Endothelial cell of umbilical vein (primary cell): ENCODE measurements around the gene PRLR.

Experiments
- EZH2 ChIP-seq: IDR thresholded peaks from 2 replicates; pipeline ENCODE4 v1.6.1; 2012; ENCODE audit warnings: borderline replicate concordance, low read depth, mild to moderate bottlenecking, moderate library complexity, low read length, inconsistent platforms; ENCODE audit not compliant: severe bottlenecking
- GATA2 ChIP-seq: IDR thresholded peaks from 2 replicates; pipeline ENCODE4 v1.7.0; 2011; ENCODE audit warnings: low read depth, mild to moderate bottlenecking, moderate library complexity, mixed read lengths, low read length; ENCODE audit not compliant: insufficient read length, insufficient read depth
- JUN ChIP-seq: IDR thresholded peaks from 2 replicates; pipeline ENCODE4 v1.6.1; 2011; ENCODE audit warnings: borderline replicate concordance, low read depth; ENCODE audit not compliant: insufficient read length, insufficient read depth
- POLR2A ChIP-seq: IDR thresholded peaks from 2 replicates; pipeline ENCODE4 v1.6.1; 2012; ENCODE audit warnings: low read depth, mild to moderate bottlenecking, control low read depth, low read length
- POLR2AphosphoS5 ChIP-seq: IDR thresholded peaks from 2 replicates; pipeline ENCODE4 v1.6.1; 2012; ENCODE audit warnings: low read depth, mild to moderate bottlenecking, control low read depth, low read length, moderate library complexity; ENCODE audit not compliant: insufficient read depth
- TF ChIP-seq, protein P1 (sequence below), 2 donors: IDR thresholded peaks; 1 replicate in 1 of 2; 2 replicates in 1 of 2; pipeline ENCODE4 v1.5.1; 2011; ENCODE audit warnings: low read length in 2 of 2, mild to moderate bottlenecking in 2 of 2, moderate library complexity in 2 of 2, control low read depth in 1 of 2, inconsistent platforms in 1 of 2, low read depth in 1 of 2; ENCODE audit not compliant: insufficient read depth in 1 of 2; ENCODE audit errors: extremely low read depth in 1 of 2
- TF ChIP-seq, protein P2 (sequence below): IDR thresholded peaks from 2 replicates; pipeline ENCODE4 v1.6.1; 2011; ENCODE audit not compliant: insufficient read depth, insufficient read length

DNA sequence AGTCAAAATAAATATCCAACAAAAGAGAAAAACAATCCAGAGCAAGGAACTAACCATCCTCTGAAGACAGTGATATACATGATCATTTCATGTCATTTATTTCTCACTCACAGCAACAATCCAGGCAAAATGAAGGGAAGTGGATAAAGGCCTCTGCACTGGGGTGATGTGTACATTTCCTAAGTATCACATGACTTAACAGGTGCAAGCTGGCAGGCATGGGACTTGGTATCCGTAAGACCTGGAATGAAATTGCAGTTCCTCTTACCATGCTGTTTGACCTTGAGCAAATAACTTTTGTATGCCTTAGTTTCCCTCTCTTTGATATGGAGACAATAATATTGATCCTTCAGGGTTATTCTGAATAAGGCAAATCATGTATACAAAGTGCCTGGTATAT, 77.6 kb downstream of the PRLR start:
- TF ChIP-seq, protein P1, sequence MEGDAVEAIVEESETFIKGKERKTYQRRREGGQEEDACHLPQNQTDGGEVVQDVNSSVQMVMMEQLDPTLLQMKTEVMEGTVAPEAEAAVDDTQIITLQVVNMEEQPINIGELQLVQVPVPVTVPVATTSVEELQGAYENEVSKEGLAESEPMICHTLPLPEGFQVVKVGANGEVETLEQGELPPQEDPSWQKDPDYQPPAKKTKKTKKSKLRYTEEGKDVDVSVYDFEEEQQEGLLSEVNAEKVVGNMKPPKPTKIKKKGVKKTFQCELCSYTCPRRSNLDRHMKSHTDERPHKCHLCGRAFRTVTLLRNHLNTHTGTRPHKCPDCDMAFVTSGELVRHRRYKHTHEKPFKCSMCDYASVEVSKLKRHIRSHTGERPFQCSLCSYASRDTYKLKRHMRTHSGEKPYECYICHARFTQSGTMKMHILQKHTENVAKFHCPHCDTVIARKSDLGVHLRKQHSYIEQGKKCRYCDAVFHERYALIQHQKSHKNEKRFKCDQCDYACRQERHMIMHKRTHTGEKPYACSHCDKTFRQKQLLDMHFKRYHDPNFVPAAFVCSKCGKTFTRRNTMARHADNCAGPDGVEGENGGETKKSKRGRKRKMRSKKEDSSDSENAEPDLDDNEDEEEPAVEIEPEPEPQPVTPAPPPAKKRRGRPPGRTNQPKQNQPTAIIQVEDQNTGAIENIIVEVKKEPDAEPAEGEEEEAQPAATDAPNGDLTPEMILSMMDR (IDR thresholded peaks at IDR 0.05; ENCODE audit: extremely low read depth in 1 of 2, insufficient read depth in 1 of 2, low read depth in 1 of 2, low read length in 2 of 2) = no peak
- TF ChIP-seq EZH2 (no peak), POLR2A (no peak), POLR2AphosphoS5 (no peak), GATA2 (no peak), JUN (no peak)
- TF ChIP-seq, protein P2, sequence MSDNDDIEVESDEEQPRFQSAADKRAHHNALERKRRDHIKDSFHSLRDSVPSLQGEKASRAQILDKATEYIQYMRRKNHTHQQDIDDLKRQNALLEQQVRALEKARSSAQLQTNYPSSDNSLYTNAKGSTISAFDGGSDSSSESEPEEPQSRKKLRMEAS = no peak
